ENCODE measurements around the gene XIAP.
"Not testable (repeated sequence)": the region's sequence is repeated elsewhere in the genome, so short reads cannot be mapped to it uniquely, and the experiment has no call there.

XIAP gene

DNA sequence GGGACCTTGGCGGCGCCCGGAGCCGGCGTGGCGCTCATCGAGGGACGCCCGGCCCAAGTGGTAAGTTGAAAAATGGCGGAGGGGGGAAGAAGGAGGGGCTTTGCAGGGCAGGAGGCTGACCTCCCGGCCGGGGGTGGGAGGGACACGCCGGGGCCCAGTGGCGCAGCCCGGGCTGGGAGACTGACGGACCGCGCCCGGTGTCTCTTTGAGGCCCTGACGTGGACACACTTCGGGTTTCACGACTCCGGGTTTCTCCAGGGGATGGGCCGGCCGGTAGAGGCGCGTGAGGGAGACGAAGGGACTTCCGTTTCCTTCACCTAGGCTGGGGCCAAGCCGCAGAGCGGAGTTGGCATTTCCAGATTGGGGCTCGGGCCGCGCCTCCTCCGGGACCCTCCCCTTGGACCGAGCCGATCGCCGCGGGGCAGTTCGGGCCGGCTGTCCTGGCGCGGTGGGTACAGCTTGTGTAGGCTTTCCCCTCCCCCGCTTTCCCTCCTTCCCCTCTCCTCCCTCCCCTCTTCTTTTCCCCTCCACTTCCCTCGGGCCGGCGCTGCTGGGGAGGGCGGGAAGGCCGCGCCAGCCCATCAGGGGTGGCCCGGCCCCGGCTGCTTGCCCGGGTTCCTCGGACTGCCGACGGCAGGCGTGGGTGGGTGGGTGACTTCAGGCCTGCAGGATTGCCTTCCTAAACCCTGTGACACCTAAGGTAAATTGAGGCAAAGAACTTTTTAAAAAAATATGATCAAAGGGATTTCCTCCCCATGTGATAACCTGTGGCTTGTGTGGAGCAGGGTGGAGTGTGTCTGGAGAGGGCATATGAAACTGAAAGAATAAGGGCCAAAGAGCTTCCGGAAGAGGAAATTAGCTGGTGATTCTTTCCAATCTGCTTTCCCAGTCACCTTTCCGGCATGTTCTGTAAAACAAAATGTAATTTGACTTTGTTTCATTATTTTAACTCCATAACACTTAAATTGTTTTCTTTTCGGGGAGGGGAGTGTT lies at the start of gene XIAP:
Gene XIAP, plus strand, starts transcription at position 208 of the 993 bp plus-strand sequence. CDS start 25,610 bp downstream, outside the sequence.
- Histone ChIP-seq H3K27ac (ENCODE audit: low read depth, low read length) (peak within 1 kb of the TSS; percentile 84), H3K36me3 (ENCODE audit: control insufficient read depth, low read length) (peaks cover 6% of the 10 kb centered on the region; the same call in 1 of the 2 replicates), H3K79me2 (ENCODE audit: control insufficient read depth, low read length) (peaks cover 57% of the 10 kb centered on the region)

DNA sequence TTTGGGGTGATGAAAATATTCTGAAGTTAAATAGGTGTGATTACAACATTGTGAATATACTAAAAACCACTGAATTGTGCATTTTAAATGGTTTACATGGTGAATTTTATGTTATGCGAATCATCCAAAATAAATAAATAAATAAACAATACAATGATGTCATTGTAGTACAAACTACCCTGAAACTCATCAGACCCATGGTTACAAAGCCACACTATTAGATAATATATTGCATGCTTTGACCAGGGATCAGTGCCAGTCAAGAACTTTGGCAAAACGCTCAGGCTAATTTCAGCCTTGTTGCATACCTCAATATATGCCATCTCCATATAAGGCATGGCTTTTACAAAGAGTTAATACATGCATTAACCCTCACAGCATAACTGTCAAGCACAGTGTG lies 45.5 kb upstream of the XIAP start:
- no peaks in the 10 kb centered on the region for H3K27me3 ChIP-seq (ENCODE audit: control insufficient read depth, low read length)
- no peaks in the 10 kb centered on the region for H3K79me2 ChIP-seq (ENCODE audit: control insufficient read depth, low read length)
- H3K27ac ChIP-seq (ENCODE audit: low read depth, low read length), result no peak overlapping the region
- TF ChIP-seq, protein P1, sequence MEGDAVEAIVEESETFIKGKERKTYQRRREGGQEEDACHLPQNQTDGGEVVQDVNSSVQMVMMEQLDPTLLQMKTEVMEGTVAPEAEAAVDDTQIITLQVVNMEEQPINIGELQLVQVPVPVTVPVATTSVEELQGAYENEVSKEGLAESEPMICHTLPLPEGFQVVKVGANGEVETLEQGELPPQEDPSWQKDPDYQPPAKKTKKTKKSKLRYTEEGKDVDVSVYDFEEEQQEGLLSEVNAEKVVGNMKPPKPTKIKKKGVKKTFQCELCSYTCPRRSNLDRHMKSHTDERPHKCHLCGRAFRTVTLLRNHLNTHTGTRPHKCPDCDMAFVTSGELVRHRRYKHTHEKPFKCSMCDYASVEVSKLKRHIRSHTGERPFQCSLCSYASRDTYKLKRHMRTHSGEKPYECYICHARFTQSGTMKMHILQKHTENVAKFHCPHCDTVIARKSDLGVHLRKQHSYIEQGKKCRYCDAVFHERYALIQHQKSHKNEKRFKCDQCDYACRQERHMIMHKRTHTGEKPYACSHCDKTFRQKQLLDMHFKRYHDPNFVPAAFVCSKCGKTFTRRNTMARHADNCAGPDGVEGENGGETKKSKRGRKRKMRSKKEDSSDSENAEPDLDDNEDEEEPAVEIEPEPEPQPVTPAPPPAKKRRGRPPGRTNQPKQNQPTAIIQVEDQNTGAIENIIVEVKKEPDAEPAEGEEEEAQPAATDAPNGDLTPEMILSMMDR (IDR thresholded peaks at IDR 0.05; ENCODE audit: low read depth, low read length, poor library complexity, severe bottlenecking), result no peak
- no peak for TF ChIP-seq EZH2phosphoT487 (IDR thresholded peaks at IDR 0.05; ENCODE audit: borderline replicate concordance, low read length)
- no peaks in the 10 kb centered on the region for H3K4me1 ChIP-seq (ENCODE audit: control insufficient read depth, low read length)
- H3K4me2 ChIP-seq (ENCODE audit: low read length), result no peak overlapping the region
- no peaks in the 10 kb centered on the region for H3K9me2 ChIP-seq (replicated peaks; ENCODE audit: control insufficient read depth, low read length)
- no peaks in the 10 kb centered on the region for H4K20me1 ChIP-seq (ENCODE audit: control insufficient read depth, insufficient read depth, low read depth, low read length)
- H3K4me3 ChIP-seq (ENCODE audit: low read length), result no peak overlapping the region
- no peaks in the 10 kb centered on the region for H3K9me3 ChIP-seq (ENCODE audit: control insufficient read depth, insufficient read depth, low read length)
- H3F3A ChIP-seq (ENCODE audit: control insufficient read depth, insufficient read depth), result no peaks in the 10 kb centered on the region
- no peaks in the 10 kb centered on the region for H3K36me3 ChIP-seq (ENCODE audit: control insufficient read depth, low read length)

More for the DNA sequence above, at the start of gene XIAP:
- Histone ChIP-seq H4K20me1 (ENCODE audit: control insufficient read depth, insufficient read depth, low read depth, low read length) (no peaks in the 10 kb centered on the region), H3K9me2 (replicated peaks; ENCODE audit: control insufficient read depth, low read length) (no peaks in the 10 kb centered on the region), H3K27me3 (ENCODE audit: control insufficient read depth, low read length) (no peaks in the 10 kb centered on the region), H3K4me3 (ENCODE audit: low read length) (peak within 1 kb of the TSS; percentile 81), H3K9me3 (ENCODE audit: control insufficient read depth, insufficient read depth, low read length) (no peaks in the 10 kb centered on the region), H3F3A (ENCODE audit: control insufficient read depth, insufficient read depth) (0 out of 2 replicates have a peak, but pooled peaks cover 2% of the 10 kb centered on the region), H3K4me1 (ENCODE audit: control insufficient read depth, low read length) (peaks cover 21% of the 10 kb centered on the region), H3K4me2 (ENCODE audit: low read length) (peak within 1 kb of the TSS; percentile 84)
- no peak for TF ChIP-seq EZH2phosphoT487 (IDR thresholded peaks at IDR 0.05; ENCODE audit: borderline replicate concordance, low read length)
- TF ChIP-seq, protein P1 (IDR thresholded peaks at IDR 0.05; ENCODE audit: low read depth, low read length, poor library complexity, severe bottlenecking), result no peak

GRCh38 chrX:123814934-123815394 lies 44.9 kb upstream of the XIAP start:
- not testable (repeated sequence) for H3K9me2 ChIP-seq (replicated peaks; ENCODE audit: control insufficient read depth, low read length); H3K36me3 ChIP-seq (ENCODE audit: control insufficient read depth, low read length); H3K27me3 ChIP-seq (ENCODE audit: control insufficient read depth, low read length); H3K4me3 ChIP-seq (ENCODE audit: low read length); H3K4me1 ChIP-seq (ENCODE audit: control insufficient read depth, low read length); H3K79me2 ChIP-seq (ENCODE audit: control insufficient read depth, low read length); H3K4me2 ChIP-seq (ENCODE audit: low read length); H3F3A ChIP-seq (ENCODE audit: control insufficient read depth, insufficient read depth); H4K20me1 ChIP-seq (ENCODE audit: control insufficient read depth, insufficient read depth, low read depth, low read length); H3K9me3 ChIP-seq (ENCODE audit: control insufficient read depth, insufficient read depth, low read length); H3K27ac ChIP-seq (ENCODE audit: low read depth, low read length)

Data from DOHH2 (cell line).